Mucosa of rectum (tissue), 2 donors: ENCODE data around the gene SBF2.
A peak's percentile ranks its signal among the peaks of the same experiment; 100 is the strongest.

Experiments
- H3K27ac ChIP-seq, 2 donors: one replicate each; pipeline ENCODE4 v1.7.0; 2013; ENCODE audit warnings: inconsistent platforms in 2 of 2, low read depth in 2 of 2, low read length in 2 of 2
- H3K27me3 ChIP-seq, 2 donors: one replicate each; pipeline ENCODE4 v1.7.0; 2013; ENCODE audit warnings: low read length in 2 of 2; ENCODE audit not compliant: control insufficient read depth in 2 of 2, insufficient read depth in 2 of 2
- H3K36me3 ChIP-seq, 2 donors: one replicate each; pipeline ENCODE4 v1.7.0; 2013; ENCODE audit warnings: low read length in 2 of 2; ENCODE audit not compliant: control insufficient read depth in 2 of 2, insufficient read depth in 2 of 2
- H3K4me1 ChIP-seq, 2 donors: one replicate each; pipeline ENCODE4 v1.7.0; 2013; ENCODE audit warnings: low read length in 2 of 2, mild to moderate bottlenecking in 1 of 2; ENCODE audit not compliant: control insufficient read depth in 2 of 2, insufficient read depth in 2 of 2
- H3K4me3 ChIP-seq, 2 donors: one replicate each; pipeline ENCODE4 v1.7.0; 2013; ENCODE audit warnings: low read length in 2 of 2
- H3K9ac ChIP-seq, 2 donors: one replicate each; pipeline ENCODE4 v1.7.0; 2013; ENCODE audit warnings: low read length in 2 of 2, low read depth in 1 of 2, mild to moderate bottlenecking in 1 of 2
- H3K9me3 ChIP-seq, 2 donors: one replicate each; pipeline ENCODE4 v1.7.0; 2013; ENCODE audit warnings: low read length in 2 of 2; ENCODE audit not compliant: control insufficient read depth in 2 of 2
- donor health status: healthy.
- donor health status: Normal muscosa, but diverticular disease.

The SBF2 gene

GRCh38 chr11:10307022-10307399, 13.0 kb upstream of the SBF2 start:
- Histone ChIP-seq H3K9ac (peak overlapping the region; percentile 75 to 93), H3K27me3 (peaks cover 0 to 4% of the 10 kb centered on the region in 2 donors), H3K9me3 (no peaks in the 10 kb centered on the region), H3K27ac (peak overlapping the region; percentile 96 to 98), H3K4me3 (peak overlapping the region; percentile 94 to 98), H3K4me1 (peaks cover 49 to 68% of the 10 kb centered on the region in 2 donors), H3K36me3 (no peaks in the 10 kb centered on the region)

DNA sequence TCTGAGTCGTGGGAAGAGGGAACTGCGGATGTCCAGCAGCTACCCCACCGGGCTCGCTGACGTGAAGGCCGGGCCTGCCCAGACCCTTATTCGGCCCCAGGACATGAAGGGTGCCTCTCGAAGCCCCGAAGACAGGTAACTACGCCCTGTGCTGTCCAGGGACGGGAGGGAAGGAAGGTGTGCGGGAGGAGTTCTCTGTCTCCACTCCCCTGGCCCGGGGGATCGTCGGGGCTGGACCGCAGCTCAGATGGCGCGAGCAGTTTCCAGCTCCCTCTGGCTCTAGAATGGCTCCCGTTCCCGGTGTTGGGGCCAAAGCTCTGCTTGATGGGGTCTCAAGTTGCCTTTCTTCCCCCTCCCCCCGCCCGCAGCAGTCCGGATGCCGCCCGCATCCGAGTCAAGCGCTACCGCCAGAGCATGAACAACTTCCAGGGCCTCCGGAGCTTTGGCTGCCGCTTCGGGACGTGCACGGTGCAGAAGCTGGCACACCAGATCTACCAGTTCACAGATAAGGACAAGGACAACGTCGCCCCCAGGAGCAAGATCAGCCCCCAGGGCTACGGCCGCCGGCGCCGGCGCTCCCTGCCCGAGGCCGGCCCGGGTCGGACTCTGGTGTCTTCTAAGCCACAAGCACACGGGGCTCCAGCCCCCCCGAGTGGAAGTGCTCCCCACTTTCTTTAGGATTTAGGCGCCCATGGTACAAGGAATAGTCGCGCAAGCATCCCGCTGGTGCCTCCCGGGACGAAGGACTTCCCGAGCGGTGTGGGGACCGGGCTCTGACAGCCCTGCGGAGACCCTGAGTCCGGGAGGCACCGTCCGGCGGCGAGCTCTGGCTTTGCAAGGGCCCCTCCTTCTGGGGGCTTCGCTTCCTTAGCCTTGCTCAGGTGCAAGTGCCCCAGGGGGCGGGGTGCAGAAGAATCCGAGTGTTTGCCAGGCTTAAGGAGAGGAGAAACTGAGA, 12.2 kb upstream of the SBF2 start:
- Histone ChIP-seq H3K4me1 (peaks cover 49 to 68% of the 10 kb centered on the region in 2 donors), H3K9me3 (no peaks in the 10 kb centered on the region), H3K27ac (peak overlapping the region; percentile 96 to 98)

GRCh38 chr11:10305262-10305963, 11.4 kb upstream of the SBF2 start:
- H3K4me3 ChIP-seq: peak overlapping the region; percentile 94 to 98
- peak overlapping the region; percentile 96 to 98 for H3K27ac ChIP-seq
- peak overlapping the region; percentile 75 to 93 for H3K9ac ChIP-seq
- H3K9me3 ChIP-seq: no peaks in the 10 kb centered on the region
- peaks cover 0 to 4% of the 10 kb centered on the region in 2 donors for H3K27me3 ChIP-seq
- no peaks in the 10 kb centered on the region for H3K36me3 ChIP-seq
- peaks cover 49 to 65% of the 10 kb centered on the region in 2 donors for H3K4me1 ChIP-seq

More for the DNA sequence above, 12.2 kb upstream of the SBF2 start:
- Histone ChIP-seq H3K36me3 (no peaks in the 10 kb centered on the region), H3K9ac (peak overlapping the region; percentile 75 to 93), H3K27me3 (peaks cover 0 to 4% of the 10 kb centered on the region in 2 donors), H3K4me3 (peak overlapping the region; percentile 94 to 98)

DNA sequence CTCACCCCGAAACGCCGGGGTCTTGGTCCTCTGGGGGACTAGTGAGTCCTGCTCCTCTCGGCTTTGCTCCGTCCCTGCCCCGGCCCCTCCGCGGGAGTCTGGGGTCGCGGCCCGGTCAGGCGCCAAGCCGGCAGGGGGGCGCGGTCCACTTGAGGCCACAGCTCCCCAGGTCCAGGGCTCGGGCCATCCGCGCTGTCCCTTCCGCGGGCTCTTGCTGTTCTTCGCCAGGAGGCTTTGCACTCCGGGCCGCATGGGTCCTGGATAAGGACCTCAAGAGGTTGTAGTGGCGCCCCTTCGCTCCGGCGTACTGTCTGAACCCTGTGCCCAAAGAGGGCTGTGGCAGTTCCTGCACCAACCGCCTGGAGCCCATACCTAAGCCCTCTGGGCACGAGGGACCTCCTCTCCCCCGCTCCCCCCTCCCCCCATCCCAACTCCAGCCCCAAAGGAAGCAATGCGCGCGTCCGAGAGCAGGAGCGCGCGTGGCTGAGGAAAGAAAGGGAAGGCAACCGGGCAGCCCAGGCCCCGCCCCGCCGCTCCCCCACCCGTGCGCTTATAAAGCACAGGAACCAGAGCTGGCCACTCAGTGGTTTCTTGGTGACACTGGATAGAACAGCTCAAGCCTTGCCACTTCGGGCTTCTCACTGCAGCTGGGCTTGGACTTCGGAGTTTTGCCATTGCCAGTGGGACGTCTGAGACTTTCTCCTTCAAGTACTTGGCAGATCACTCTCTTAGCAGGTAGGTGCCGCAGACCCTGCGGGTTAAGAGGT, 10.7 kb upstream of the SBF2 start, which contains the start of gene ADM:
Gene ADM, plus strand, starts transcription at position 579 of the 767 bp plus-strand sequence. CDS start 628 bp downstream, outside the sequence.
- Histone ChIP-seq H3K9me3 (no peaks in the 10 kb centered on the region), H3K27ac (peak within 1 kb of the TSS; percentile 96 to 98), H3K36me3 (no peaks in the 10 kb centered on the region), H3K9ac (peak within 1 kb of the TSS; percentile 93 to 95), H3K4me3 (peak within 1 kb of the TSS; percentile 94 to 98), H3K27me3 (peaks cover 0 to 4% of the 10 kb centered on the region in 2 donors), H3K4me1 (peaks cover 46 to 58% of the 10 kb centered on the region in 2 donors)

DNA sequence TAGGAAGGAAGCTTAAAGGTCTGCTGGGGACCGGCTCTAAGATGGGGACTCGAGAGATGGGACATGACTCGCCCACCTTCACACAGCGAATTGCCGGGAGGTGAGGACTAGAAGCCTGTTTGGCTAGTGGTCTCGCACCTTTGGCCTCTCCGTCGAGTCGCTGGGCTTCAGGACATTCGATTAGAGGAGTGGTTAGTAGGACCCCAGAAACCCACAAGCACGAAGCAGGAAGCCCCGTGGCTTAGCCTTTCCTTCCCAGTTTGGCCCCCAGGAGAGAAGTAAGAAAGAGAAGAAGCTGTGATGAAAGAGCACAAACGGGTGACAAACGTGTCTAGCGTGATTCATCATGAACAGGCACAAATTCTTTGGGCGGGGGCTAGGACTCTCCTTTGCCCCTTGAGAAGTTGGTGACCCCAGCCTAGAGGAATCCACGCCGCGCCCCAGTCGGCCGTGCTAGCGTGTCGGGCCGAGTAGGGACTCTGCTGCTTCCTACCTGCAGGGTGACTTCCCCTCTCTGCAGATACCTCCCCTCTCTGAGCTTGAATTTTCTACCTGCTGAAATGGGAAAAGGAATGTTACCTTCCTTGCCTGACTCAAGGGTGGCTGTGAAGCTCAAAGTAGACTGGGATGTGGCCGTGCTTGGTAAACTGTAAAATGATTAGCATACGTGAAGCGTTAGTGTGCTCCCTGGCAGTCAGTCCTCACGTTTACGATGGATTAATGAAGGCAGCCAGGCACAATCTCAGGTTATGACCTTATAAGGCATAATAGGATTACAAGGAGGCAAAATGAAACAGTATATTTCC, 9.7 kb upstream of the SBF2 start:
- Histone ChIP-seq H3K27me3 (no peaks in the 10 kb centered on the region), H3K4me1 (peaks cover 38 to 48% of the 10 kb centered on the region in 2 donors), H3K36me3 (no peaks in the 10 kb centered on the region), H3K27ac (peak overlapping the region; percentile 96 to 98), H3K9me3 (no peaks in the 10 kb centered on the region), H3K4me3 (peak overlapping the region; percentile 94 to 98), H3K9ac (peak overlapping the region; percentile 93 to 95)

DNA sequence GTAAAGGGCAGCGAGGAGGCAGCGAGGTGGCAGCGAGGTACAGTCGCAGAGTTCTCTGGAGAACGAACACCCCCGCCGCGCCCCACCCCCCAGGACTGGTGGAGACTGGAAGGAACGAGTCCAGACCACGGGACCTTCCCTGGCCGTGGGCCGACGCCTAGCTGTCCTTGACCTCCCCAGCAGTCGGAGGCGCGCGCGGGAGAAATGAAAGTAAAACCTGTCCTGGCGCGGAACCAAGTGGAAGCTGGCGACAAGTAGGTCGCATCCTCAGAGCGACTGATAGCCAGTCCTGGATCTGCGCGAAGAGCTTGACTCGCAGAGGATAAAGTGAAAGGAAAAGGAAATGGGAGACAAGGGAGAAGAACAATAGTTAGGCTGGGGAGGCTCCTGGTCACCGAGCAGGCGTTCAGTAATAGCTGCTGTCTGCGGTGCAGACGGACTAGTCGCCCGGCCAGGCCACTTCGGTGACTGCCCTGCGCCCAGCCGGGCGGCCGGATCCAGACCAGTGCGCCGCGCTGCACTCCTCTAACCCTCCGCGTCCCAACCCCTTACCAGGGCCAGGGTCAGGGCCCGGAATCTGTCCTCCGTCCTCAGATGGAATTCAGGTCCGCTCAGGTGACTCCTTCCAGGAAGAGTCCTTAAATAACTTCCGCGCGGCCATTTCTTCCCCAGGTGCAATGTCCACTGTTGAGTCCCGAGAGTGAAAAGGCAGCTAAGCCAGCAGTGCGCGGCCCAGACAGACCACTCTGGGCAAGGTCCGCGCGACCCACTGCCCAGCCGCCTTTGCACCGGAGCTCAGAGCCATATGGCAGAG, 8.9 kb upstream of the SBF2 start:
- Histone ChIP-seq H3K4me3 (peak overlapping the region; percentile 94 to 98), H3K36me3 (no peaks in the 10 kb centered on the region), H3K4me1 (peaks cover 33 to 41% of the 10 kb centered on the region in 2 donors), H3K27me3 (no peaks in the 10 kb centered on the region), H3K9ac (peak overlapping the region; percentile 93 to 95), H3K27ac (peak overlapping the region; percentile 96 to 98), H3K9me3 (no peaks in the 10 kb centered on the region)

- Histone ChIP-seq H3K36me3 (no peaks in the 10 kb centered on the region), H3K4me1 (peaks cover 33 to 41% of the 10 kb centered on the region in 2 donors), H3K9ac (peak overlapping the region; percentile 93 to 95), H3K9me3 (no peaks in the 10 kb centered on the region), H3K4me3 (peak overlapping the region; percentile 94 to 98), H3K27ac (peak overlapping the region; percentile 96 to 98), H3K27me3 (no peaks in the 10 kb centered on the region)
Observed at GRCh38 chr11:10302359-10302743, 8.3 kb upstream of the SBF2 start.

DNA sequence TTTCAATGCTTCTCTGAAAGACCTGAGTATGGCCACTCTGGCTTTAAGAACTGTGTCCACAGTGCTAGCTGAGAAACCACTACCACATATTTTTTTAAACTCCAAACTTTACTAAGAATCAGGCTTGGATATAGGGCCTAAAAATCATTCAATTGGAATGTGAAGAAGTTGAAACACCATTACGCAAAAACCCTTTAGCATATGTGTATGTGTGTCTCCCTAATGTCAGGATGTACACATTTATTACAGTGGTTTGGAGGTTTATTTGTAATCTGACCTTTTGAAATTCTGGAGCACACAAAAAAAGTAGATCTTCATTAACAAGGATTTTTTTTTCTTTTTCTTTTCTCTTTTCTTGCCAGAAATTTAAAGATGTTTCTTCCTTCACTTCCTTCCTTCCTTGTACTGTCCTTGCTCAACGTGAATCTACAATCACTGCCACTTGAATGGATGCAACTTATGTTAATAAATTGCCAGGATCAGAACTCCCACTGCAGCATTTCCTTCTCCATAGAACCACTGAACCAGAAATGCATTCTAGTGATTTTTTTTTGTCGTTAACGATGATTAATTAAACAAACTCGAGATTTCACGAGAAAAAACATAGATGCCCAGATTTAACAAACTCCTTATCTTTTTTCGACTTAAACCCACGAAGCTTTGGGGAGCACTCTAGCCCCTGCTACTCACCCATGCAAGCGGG, 7.8 kb upstream of the SBF2 start:
- peak overlapping the region; percentile 93 to 95 for H3K9ac ChIP-seq
- peaks cover 29 to 38% of the 10 kb centered on the region in 2 donors for H3K4me1 ChIP-seq
- no peaks in the 10 kb centered on the region for H3K27me3 ChIP-seq
- H3K36me3 ChIP-seq: no peaks in the 10 kb centered on the region
- H3K9me3 ChIP-seq: no peaks in the 10 kb centered on the region
- H3K4me3 ChIP-seq: peak overlapping the region; percentile 94 to 98
- peak overlapping the region; percentile 96 to 98 for H3K27ac ChIP-seq
